ENCODE data around the gene P2RX4. TPM values are rescaled to one million over a fixed set of nuclear protein-coding genes. Genes with fewer than 3 reads are reported as not detected.

The P2RX4 gene
- total RNA-seq, 1 experiment from 2014 or later = 17.1 TPM

DNA sequence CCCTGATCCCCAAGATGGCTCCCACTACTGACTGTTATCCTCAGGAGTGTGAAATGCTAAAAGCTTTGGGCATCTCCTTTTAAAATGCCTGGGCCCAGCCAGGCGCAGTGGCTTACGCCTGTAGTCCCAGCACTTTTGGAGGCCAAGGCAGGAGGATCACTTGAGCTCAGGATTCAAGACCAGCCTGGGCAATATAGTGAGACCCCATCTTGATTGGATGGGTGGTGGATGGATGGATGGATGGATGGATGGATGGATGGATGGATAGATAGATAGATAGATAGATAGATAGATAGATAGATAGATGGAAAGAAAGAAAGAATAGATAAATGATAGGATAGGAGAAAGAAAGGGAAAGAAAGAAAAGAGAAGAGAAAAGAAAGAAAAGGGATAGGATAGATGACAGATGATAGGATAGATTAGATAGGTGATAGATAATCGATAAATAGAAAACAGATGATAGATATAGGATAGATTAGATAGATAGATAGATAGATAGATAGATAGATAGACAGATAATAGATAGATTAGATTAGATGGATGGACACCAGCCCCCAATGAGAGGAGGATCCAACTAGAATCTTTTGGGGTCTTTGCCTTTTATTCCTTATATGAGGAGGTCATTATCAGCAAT lies 9.5 kb downstream of the P2RX4 start:
- Histone ChIP-seq H3K9me2 (ENCODE audit: insufficient read depth) (no peaks in the 10 kb centered on the region), H3K9me3 (ENCODE audit: control insufficient read depth in 1 of 2, insufficient read depth in 1 of 2, low read depth in 1 of 2, low read length in 2 of 2) (no peaks in the 10 kb centered on the region), H3K4me2 (ENCODE audit: low read length) (no peak overlapping the region), H4K20me1 (ENCODE audit: insufficient read depth) (no peaks in the 10 kb centered on the region), H3K9ac (ENCODE audit: low read length) (no peak overlapping the region), H3K4me3 (replicated peaks in 1 of 2; ENCODE audit: low read depth in 1 of 2, low read length in 2 of 2) (no peak overlapping the region), H3K4me1 (ENCODE audit: control insufficient read depth in 1 of 2, insufficient read depth in 2 of 2, low read length in 2 of 2) (peaks cover 18 to 30% of the 10 kb centered on the region in 2 experiments), H2AFZ (ENCODE audit: low read depth, low read length, poor library complexity, severe bottlenecking) (no peak overlapping the region), H3K27ac (ENCODE audit: low read depth, low read length) (no peak overlapping the region), H3K79me2 (ENCODE audit: insufficient read depth, low read length) (no peaks in the 10 kb centered on the region), H3K27me3 (ENCODE audit: insufficient read depth, low read length) (no peaks in the 10 kb centered on the region), H3K36me3 (ENCODE audit: control insufficient read depth in 1 of 2, insufficient read depth in 2 of 2, low read length in 2 of 2) (no peaks in the 10 kb centered on the region)
- BruUV-seq (replicated peaks) = no TSS peak
- no peak for ATAC-seq
- ChIA-PET POLR2A (no interaction called here), RAD21 (ENCODE audit: low non-redundant PET in 1 of 2, low total read pairs in 2 of 2, uncharacterized antibody in 2 of 2, unreplicated experiment in 2 of 2) (no interaction called here), CTCF (no interaction called here)
- TF ChIP-seq, protein P1, sequence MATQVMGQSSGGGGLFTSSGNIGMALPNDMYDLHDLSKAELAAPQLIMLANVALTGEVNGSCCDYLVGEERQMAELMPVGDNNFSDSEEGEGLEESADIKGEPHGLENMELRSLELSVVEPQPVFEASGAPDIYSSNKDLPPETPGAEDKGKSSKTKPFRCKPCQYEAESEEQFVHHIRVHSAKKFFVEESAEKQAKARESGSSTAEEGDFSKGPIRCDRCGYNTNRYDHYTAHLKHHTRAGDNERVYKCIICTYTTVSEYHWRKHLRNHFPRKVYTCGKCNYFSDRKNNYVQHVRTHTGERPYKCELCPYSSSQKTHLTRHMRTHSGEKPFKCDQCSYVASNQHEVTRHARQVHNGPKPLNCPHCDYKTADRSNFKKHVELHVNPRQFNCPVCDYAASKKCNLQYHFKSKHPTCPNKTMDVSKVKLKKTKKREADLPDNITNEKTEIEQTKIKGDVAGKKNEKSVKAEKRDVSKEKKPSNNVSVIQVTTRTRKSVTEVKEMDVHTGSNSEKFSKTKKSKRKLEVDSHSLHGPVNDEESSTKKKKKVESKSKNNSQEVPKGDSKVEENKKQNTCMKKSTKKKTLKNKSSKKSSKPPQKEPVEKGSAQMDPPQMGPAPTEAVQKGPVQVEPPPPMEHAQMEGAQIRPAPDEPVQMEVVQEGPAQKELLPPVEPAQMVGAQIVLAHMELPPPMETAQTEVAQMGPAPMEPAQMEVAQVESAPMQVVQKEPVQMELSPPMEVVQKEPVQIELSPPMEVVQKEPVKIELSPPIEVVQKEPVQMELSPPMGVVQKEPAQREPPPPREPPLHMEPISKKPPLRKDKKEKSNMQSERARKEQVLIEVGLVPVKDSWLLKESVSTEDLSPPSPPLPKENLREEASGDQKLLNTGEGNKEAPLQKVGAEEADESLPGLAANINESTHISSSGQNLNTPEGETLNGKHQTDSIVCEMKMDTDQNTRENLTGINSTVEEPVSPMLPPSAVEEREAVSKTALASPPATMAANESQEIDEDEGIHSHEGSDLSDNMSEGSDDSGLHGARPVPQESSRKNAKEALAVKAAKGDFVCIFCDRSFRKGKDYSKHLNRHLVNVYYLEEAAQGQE (IDR thresholded peaks at IDR 0.05; ENCODE audit: low read depth) = no peak
- TF ChIP-seq TCF7L2 (IDR thresholded peaks at IDR 0.05; ENCODE audit: borderline replicate concordance, extremely low read depth, insufficient read depth, insufficient read length) = no peak
- intact Hi-C loops (cut with micrococcal nuclease) = loop anchor here (5.0 kb wide), 1 partner anchor 87 kb away; the partner anchor contains the start of gene P2RX7
- no peak for DNase-seq (ENCODE audit: low read depth, low spot score)

DNA sequence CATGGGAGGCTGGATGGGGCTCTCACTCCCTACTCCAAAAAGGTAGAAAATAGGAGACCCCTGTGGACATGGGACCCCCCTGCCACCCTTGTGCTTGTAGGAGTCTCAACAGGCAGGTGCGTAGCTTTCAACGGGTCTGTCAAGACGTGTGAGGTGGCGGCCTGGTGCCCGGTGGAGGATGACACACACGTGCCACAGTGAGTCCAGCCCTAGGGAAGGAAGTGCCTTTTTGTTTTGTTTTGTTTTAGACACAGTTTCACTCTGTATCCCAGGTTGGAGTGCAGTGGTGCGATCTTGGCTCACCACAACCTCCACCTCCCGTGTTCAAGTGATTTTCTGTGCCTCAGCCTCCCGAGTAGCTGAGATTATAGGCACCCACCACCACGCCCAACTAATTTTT lies 12.9 kb downstream of the P2RX4 start:
- Histone ChIP-seq H3K4me3 (replicated peaks in 1 of 2; ENCODE audit: low read depth in 1 of 2, low read length in 2 of 2) (no peak overlapping the region), H3K27ac (ENCODE audit: low read depth, low read length) (no peak overlapping the region), H4K20me1 (ENCODE audit: insufficient read depth) (no peaks in the 10 kb centered on the region), H3K9me3 (ENCODE audit: control insufficient read depth in 1 of 2, insufficient read depth in 1 of 2, low read depth in 1 of 2, low read length in 2 of 2) (no peaks in the 10 kb centered on the region), H3K4me1 (ENCODE audit: control insufficient read depth in 1 of 2, insufficient read depth in 2 of 2, low read length in 2 of 2) (no peaks in the 10 kb centered on the region), H3K9ac (ENCODE audit: low read length) (no peak overlapping the region), H3K4me2 (ENCODE audit: low read length) (no peak overlapping the region), H3K36me3 (ENCODE audit: control insufficient read depth in 1 of 2, insufficient read depth in 2 of 2, low read length in 2 of 2) (no peaks in the 10 kb centered on the region), H3K79me2 (ENCODE audit: insufficient read depth, low read length) (no peaks in the 10 kb centered on the region), H3K27me3 (ENCODE audit: insufficient read depth, low read length) (no peaks in the 10 kb centered on the region), H2AFZ (ENCODE audit: low read depth, low read length, poor library complexity, severe bottlenecking) (no peak overlapping the region), H3K9me2 (ENCODE audit: insufficient read depth) (no peaks in the 10 kb centered on the region)
- BruUV-seq (replicated peaks) = no TSS peak
- CTCF ChIA-PET = no interaction called here
- RAD21 ChIA-PET (ENCODE audit: low non-redundant PET in 1 of 2, low total read pairs in 2 of 2, uncharacterized antibody in 2 of 2, unreplicated experiment in 2 of 2) = no interaction called here
- POLR2A ChIA-PET = interaction anchor here (0.6 kb wide), 1 partner anchor 637 kb away, joined by 3 read pairs; no protein-coding TSS in a partner anchor
- DNase-seq (ENCODE audit: low read depth, low spot score) (no peak), ATAC-seq (no peak)
- intact Hi-C loops (cut with micrococcal nuclease) = loop anchor here (1.0 kb wide), 1 partner anchor 163 kb away; no protein-coding TSS in a partner anchor
- TF ChIP-seq EZH2phosphoT487 (IDR thresholded peaks at IDR 0.05; ENCODE audit: borderline replicate concordance) (no peak), ELF1 (IDR thresholded peaks at IDR 0.05; ENCODE audit: borderline replicate concordance, low read depth) (no peak), CTCF (IDR thresholded peaks at IDR 0.05 in 2 of 3, conservative IDR thresholded peaks at IDR 0.05 in 1 of 3; ENCODE audit: borderline replicate concordance in 1 of 3, insufficient read depth in 1 of 3, low read depth in 2 of 3, low read length in 2 of 3) (no peak), SP1 (IDR thresholded peaks at IDR 0.05; ENCODE audit: low read depth) (no peak), POLR2AphosphoS5 (IDR thresholded peaks at IDR 0.05; ENCODE audit: low read depth, low read length) (no peak), SRF (IDR thresholded peaks at IDR 0.05; ENCODE audit: low read depth) (no peak), EZH2 (IDR thresholded peaks at IDR 0.05) (no peak), TCF7L2 (IDR thresholded peaks at IDR 0.05; ENCODE audit: borderline replicate concordance, extremely low read depth, insufficient read depth, insufficient read length) (no peak), CBX3 (IDR thresholded peaks at IDR 0.05; ENCODE audit: low read depth) (no peak), ZFX (IDR thresholded peaks at IDR 0.05) (no peak)

All from HCT116 (cell line).